ENCODE data around the gene TMEM229B. TPM values are rescaled to one million over a fixed set of nuclear protein-coding genes. Genes with fewer than 3 reads are reported as not detected.

TMEM229B gene
- total and polyA plus RNA-seq, 2 donors (not counting 1 experiment from before 2014, with no cell fraction given): 6.9 to 8.2 TPM

GRCh38 chr14:67485501-67486095 lies 2.9 kb downstream of the TMEM229B start:
- peaks cover 44 to 51% of the 10 kb centered on the region in 2 donors for H3K4me1 ChIP-seq (ENCODE audit: control insufficient read depth in 2 of 2, insufficient read depth in 2 of 2, low read length in 2 of 2)
- H3K4me2 ChIP-seq (replicated peaks; ENCODE audit: low read depth, low read length, poor library complexity, severe bottlenecking): no peak overlapping the region
- ATAC-seq (ENCODE audit: low read depth) (no peak), DNase-seq (no peak)
- no peaks in the 10 kb centered on the region for H3K27me3 Mint-ChIP-seq
- no peak overlapping the region for H3K9ac ChIP-seq (ENCODE audit: low read length)
- H3K27me3 ChIP-seq (replicated peaks in 1 of 4; ENCODE audit: control extremely low read depth in 1 of 4, control insufficient read depth in 3 of 4, insufficient read depth in 4 of 4, low read length in 3 of 4): no peaks in the 10 kb centered on the region
- ChIA-PET CTCF (interaction anchor here (0.8 to 4.2 kb wide), 3 partner anchors 41 to 85 kb away, joined by 4 to 28 read pairs (median 23); no protein-coding TSS in a partner anchor), POLR2A (no interaction called here)
- H3K9me3 ChIP-seq (ENCODE audit: control extremely low read depth in 1 of 3, control insufficient read depth in 2 of 3, insufficient read depth in 1 of 3, low read length in 2 of 3): peaks cover 0 to 6% (median 0%) of the 10 kb centered on the region in 3 donors
- no peak overlapping the region for H3K27ac ChIP-seq (ENCODE audit: low read length in 2 of 2)
- peaks cover 0 to 15% of the 10 kb centered on the region in 2 experiments for H3K36me3 ChIP-seq (replicated peaks in 1 of 2; ENCODE audit: control extremely low read depth in 1 of 2, control insufficient read depth in 1 of 2, extremely low read depth in 1 of 2, insufficient read depth in 2 of 2, low read length in 1 of 2)
- no peak overlapping the region for H3K4me3 Mint-ChIP-seq
- intact Hi-C loops (cut with micrococcal nuclease): no loop called here
- no peak overlapping the region for H2AFZ ChIP-seq (ENCODE audit: insufficient read depth, low read depth, low read length, poor library complexity, severe bottlenecking)
- H3K4me3 ChIP-seq (ENCODE audit: control extremely low read depth in 1 of 5, extremely low read depth in 1 of 5, insufficient read depth in 1 of 5, low read depth in 2 of 5, low read length in 4 of 5): no peak overlapping the region
- TF ChIP-seq EZH2 (IDR thresholded peaks at IDR 0.05; ENCODE audit: borderline replicate concordance, insufficient read depth, low read depth, low read length, poor library complexity, severe bottlenecking): no peak
- TF ChIP-seq, protein P1, sequence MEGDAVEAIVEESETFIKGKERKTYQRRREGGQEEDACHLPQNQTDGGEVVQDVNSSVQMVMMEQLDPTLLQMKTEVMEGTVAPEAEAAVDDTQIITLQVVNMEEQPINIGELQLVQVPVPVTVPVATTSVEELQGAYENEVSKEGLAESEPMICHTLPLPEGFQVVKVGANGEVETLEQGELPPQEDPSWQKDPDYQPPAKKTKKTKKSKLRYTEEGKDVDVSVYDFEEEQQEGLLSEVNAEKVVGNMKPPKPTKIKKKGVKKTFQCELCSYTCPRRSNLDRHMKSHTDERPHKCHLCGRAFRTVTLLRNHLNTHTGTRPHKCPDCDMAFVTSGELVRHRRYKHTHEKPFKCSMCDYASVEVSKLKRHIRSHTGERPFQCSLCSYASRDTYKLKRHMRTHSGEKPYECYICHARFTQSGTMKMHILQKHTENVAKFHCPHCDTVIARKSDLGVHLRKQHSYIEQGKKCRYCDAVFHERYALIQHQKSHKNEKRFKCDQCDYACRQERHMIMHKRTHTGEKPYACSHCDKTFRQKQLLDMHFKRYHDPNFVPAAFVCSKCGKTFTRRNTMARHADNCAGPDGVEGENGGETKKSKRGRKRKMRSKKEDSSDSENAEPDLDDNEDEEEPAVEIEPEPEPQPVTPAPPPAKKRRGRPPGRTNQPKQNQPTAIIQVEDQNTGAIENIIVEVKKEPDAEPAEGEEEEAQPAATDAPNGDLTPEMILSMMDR (IDR thresholded peaks at IDR 0.05): no peak
- 86% methylated on average over 4 of the region's 4 CpGs for WGBS (ENCODE audit: insufficient coverage)
- H3K4me1 Mint-ChIP-seq: peaks cover 57% of the 10 kb centered on the region
- no peaks in the 10 kb centered on the region for H3K79me2 ChIP-seq (ENCODE audit: control insufficient read depth, insufficient read depth, low read length)
- no peaks in the 10 kb centered on the region for H3K9me3 Mint-ChIP-seq (ENCODE audit: insufficient read depth)
- H3K27ac Mint-ChIP-seq: peak overlapping the region; percentile 32
- H4K20me1 ChIP-seq (ENCODE audit: control insufficient read depth, insufficient read depth, low read length, poor library complexity, severe bottlenecking): no peaks in the 10 kb centered on the region

- intact Hi-C loops (cut with micrococcal nuclease): no loop called here
- Histone ChIP-seq H3K9me3 (ENCODE audit: control extremely low read depth in 1 of 3, control insufficient read depth in 2 of 3, insufficient read depth in 1 of 3, low read length in 2 of 3) (peaks cover 0 to 6% (median 0%) of the 10 kb centered on the region in 3 donors), H3K79me2 (ENCODE audit: control insufficient read depth, insufficient read depth, low read length) (no peaks in the 10 kb centered on the region), H4K20me1 (ENCODE audit: control insufficient read depth, insufficient read depth, low read length, poor library complexity, severe bottlenecking) (no peaks in the 10 kb centered on the region), H3K9ac (ENCODE audit: low read length) (no peak overlapping the region), H3K4me2 (replicated peaks; ENCODE audit: low read depth, low read length, poor library complexity, severe bottlenecking) (peak overlapping the region; percentile 10), H3K4me3 (ENCODE audit: control extremely low read depth in 1 of 5, extremely low read depth in 1 of 5, insufficient read depth in 1 of 5, low read depth in 2 of 5, low read length in 4 of 5) (no peak overlapping the region), H3K27ac (ENCODE audit: low read length in 2 of 2) (no peak overlapping the region), H3K4me1 (ENCODE audit: control insufficient read depth in 2 of 2, insufficient read depth in 2 of 2, low read length in 2 of 2) (peaks cover 25 to 32% of the 10 kb centered on the region in 2 donors), H2AFZ (ENCODE audit: insufficient read depth, low read depth, low read length, poor library complexity, severe bottlenecking) (no peak overlapping the region), H3K27me3 (replicated peaks in 1 of 4; ENCODE audit: control extremely low read depth in 1 of 4, control insufficient read depth in 3 of 4, insufficient read depth in 4 of 4, low read length in 3 of 4) (no peaks in the 10 kb centered on the region), H3K36me3 (replicated peaks in 1 of 2; ENCODE audit: control extremely low read depth in 1 of 2, control insufficient read depth in 1 of 2, extremely low read depth in 1 of 2, insufficient read depth in 2 of 2, low read length in 1 of 2) (peaks cover 0 to 15% of the 10 kb centered on the region in 2 experiments)
- Mint-ChIP-seq H3K9me3 (ENCODE audit: insufficient read depth) (no peaks in the 10 kb centered on the region), H3K4me3 (no peak overlapping the region), H3K27me3 (no peaks in the 10 kb centered on the region), H3K27ac (no peak overlapping the region), H3K4me1 (peaks cover 39% of the 10 kb centered on the region)
- no peak for ATAC-seq (ENCODE audit: low read depth)
- ChIA-PET CTCF (interaction anchor here (1.4 kb wide), 1 partner anchor 17 kb away, joined by 3 read pairs; no protein-coding TSS in a partner anchor), POLR2A (no interaction called here)
- TF ChIP-seq EZH2 (IDR thresholded peaks at IDR 0.05; ENCODE audit: borderline replicate concordance, insufficient read depth, low read depth, low read length, poor library complexity, severe bottlenecking): no peak
- TF ChIP-seq, protein P1 (IDR thresholded peaks at IDR 0.05): no peak
- 96% methylated on average over 8 of the region's 8 CpGs for WGBS (ENCODE audit: insufficient coverage)
- no peak for DNase-seq
These were observed 4.8 kb downstream of the TMEM229B start for GRCh38 chr14:67483579-67484285.
